HG03521 (cell line): ENCODE results near the gene SDCBP2.

Source experiments
- ATAC-seq: cut with Tn5 transposase; IDR thresholded peaks from one replicate; pipeline ENCODE4 v1.9.1; 2021; ENCODE audit warnings: mild to moderate bottlenecking, moderate library complexity; ENCODE audit not compliant: unreplicated experiment

Gene SDCBP2

DNA sequence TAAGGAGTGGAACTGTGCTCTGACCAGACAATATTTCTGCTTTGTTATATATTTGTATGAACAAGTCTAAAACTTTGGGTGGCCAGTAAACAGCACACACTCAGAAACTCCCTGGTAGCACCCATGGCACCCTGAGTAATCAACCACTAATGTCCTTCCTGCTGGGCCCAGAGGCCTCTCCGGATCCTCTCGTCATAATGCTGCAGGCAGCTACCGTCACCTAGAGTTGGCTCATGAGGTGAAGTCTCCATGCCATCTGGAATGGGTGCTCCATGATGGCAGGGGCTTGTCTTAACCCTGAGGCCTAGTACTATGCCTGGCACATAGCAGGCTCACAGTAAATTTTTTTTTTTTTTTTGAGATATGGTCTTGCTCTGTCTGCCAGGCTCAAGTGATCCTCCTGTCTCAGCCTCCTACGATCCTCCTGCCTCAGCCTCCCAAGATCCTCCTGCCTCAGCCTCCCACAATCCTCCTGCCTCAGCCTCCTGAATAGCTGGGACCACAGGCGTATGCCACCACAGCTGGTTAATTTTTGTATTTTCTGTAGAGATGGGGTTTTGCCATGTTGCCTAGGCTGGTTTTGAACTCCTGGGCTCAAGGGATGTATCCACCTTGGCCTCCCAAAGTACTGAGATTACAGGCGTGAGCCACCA lies 3.0 kb upstream of the SDCBP2 start:
- ATAC-seq = no peak

DNA sequence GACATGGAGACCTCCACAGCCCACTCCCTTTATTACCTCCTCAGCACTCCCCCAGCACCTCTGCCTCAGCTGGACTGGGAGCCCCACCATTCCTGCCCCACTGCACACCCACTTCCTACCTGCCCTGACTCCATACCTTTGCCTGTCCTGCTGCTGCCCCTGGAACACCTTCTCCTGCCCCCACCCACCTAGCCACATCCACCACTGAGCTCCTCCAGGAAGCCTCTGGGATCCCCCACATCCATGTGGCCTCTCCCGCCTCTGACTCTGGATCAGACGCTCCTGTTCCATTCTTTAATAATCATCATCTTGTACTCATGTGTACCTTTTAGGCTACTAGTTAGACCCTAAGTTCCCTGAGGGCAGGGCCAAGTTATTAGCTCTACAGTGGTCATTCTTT lies 2.2 kb upstream of the SDCBP2 start:
- ATAC-seq = no peak

DNA sequence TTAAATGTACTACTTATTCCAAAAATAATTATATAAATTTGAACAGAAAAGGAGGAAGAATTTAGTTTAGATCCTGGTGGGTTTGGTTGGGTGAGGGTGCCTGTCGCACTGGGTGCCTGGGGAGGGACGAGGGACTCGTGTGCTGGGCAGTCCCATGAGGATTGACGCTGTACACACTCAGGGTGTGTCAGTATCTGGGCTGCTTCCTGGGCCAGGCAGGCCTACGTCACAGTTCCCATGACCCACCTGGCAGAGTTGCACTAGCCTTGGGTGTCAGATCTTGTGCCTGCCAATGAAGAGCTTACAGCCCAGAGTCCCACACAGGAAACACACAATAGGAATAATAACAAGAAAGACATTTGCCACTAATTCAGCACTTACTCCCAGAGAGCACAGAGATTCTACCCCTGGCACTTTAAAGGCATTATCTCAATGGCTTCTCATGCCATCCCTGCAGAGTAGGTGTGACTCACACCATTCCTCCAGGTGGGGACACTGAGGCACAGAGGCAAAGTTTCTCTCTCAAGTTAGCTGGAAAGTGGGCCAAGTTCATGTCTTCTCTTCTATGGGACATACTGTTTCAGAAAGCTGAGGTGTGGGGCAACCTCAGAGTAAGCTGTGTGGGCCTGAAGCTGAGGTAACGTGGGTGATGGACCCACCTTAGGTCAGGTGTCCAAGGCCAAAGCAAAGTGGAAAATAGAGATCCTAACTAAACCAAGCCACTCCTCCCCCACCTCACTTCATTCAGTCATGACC lies 1.3 kb upstream of the SDCBP2 start:
- ATAC-seq = no peak

DNA sequence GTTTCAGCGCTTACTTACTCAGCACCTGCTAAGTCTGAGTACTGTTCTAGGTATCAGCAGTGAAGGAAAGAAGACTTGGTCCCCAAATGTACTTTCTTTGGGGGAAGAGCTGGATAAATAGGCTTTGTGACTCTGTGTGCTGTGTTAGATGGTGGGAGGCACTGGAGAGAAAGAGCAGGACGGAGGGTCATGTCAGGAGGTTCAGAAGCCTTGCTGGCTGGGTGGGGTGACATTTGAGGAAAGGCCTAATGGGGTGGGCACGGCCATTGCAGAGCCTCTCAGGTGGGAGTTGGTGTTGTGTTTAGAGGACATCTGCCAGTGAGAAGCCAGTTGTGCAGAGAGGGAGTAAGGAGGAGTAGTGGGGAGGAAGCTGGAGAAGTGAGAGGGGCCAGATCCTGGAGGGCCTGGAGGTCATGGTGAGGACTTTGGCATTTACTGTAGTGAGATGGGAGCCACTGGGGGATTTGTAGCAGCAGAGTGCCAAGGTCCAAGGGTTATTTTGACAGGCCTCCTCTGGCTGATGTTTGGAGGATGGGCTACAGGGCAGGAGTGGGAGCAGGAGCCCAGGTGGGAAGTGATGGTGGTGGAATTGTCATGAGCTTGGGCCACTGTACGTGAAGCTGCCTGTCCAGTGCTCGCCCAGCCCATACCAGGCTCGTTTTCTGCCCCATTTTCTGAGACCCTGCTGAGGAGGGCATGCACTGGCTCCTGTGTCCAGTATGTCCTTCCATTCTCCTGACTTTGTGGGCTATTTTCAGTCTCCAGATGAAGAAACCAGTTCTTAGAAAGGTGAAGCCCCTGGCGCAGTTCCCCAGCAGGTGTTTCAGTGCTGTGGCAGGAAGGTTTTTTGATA lies 886 bp downstream of the SDCBP2 start:
- ATAC-seq = no peak

DNA sequence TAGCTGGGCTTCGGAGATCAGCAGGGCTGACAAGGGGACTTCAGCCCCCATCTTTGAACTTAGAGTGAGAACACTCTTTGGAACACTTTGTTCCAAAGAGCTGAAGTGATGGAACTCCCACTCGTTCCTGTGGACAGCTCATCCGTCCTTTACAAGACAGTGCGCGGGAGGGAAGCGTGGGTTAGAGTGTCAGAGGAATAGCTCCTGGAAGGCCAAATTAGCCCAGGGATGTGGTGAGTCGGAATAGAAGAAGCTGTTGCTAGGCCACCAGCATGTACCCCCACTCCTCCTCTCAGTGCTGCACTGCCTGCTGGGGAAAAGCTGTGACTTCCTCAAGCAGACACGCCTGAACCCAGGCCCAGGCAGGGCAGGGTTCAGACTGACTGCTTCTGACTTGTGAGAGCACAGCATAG lies 1.7 kb downstream of the SDCBP2 start:
- no peak for ATAC-seq

DNA sequence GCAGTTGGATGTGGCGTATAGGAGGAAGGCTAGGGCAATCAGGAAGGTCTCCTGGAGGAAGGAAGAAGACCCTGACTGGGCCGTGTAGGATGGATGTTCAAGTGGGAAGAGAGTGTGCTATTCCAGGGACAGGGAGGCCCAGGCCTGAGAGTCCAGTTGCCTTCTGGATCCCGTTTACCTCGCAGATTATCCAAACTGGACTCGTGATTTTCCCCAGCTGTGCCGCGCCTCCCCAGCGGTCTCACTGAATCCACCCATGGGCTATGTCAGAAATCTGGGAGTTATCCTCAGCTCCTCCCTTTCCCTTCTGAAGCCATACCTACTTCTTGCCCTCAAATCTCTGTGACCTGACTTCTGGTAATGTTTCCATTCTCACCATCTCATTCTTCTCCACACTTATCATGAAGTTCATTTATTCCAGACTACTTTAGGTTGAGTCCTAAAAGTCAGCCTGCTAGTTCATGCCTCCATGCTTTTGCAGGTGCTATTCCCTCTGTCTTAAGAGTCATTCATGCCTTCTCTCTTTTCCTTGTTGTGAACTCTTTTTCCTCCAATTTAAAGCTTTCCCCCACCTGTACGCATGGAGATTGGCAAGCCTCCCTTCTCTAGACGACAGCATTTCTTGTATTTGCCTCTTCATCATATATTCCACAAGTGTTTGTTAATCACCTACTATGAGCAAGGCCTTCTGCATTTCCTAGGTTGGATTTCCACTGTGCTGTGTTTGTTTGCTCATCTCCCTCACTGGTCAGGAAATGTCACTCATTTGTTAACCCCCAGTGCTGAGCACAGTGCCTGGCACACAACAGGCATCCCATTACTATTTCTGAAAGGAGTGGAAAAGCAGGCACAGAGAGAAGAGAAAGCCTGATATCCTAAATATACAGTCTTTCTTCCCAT lies 2.7 kb downstream of the SDCBP2 start:
- no peak for ATAC-seq

DNA sequence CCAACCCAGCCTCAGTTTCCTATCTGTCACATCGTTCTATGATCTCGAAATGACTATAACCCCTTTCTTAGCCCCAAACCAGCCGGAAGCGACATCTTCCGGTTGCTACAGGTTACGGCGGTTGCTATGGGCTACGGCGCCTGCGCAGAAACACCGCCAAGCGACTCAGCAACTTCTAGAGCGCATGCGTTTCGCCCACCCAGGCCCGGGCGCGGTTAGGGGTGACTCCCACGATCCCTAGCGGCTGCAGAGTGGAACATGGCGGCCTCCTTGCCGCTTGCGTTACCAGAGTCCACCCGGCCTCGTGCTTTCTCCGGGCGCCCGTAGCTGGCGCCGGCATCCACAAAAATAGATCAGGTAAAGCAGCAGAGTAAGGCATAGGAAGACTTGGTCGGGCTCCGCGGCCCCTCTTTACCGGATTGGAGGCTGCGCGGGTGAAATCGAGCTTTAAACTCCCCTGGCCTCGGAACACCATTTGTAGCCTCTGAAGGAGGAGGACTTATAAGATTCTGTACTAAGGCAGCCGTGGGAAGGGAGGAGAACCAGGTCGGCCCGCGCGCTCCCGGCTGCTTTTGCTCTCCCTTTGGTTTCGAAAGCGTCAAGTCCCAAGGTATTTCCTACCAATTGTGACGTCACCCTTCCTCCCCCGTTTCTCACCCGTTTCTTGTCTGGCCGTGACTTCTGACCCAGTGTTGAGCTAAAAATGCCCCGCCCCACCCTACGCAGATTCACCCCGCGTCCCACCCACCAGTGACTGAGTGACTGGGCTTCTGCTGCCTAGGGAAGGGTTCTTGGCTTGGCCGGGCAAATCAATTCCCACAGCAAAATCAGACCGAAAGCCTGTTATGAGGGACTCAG lies 3.5 kb downstream of the SDCBP2 start:
- peak; percentile 78 for ATAC-seq

DNA sequence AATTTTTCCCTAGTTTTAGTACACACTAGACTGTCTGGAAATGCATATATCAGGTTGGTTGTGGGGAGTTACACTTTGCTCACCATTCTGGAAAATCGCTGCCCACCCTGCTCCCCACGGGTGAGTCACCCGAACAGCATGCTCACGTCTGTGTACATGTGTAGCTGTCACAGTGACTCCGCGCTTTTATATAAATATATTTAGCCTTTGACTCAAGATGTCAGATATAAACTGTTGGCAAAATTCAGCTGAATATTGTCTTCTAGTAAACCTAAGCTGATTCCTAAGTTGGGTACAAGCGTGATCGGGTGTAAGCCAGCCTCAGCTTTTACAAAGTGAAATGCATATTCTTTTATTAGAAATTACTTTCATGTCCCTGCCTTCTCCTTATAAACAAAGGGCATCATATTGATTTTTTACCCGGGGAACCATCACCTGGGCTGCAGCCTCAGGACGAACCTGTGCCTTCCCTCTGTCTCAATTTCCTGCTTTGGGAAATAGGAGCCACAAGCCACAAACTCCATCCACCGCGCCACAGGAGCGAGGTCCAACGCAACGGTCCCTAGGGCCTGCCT lies 4.3 kb downstream of the SDCBP2 start:
- no peak for ATAC-seq

DNA sequence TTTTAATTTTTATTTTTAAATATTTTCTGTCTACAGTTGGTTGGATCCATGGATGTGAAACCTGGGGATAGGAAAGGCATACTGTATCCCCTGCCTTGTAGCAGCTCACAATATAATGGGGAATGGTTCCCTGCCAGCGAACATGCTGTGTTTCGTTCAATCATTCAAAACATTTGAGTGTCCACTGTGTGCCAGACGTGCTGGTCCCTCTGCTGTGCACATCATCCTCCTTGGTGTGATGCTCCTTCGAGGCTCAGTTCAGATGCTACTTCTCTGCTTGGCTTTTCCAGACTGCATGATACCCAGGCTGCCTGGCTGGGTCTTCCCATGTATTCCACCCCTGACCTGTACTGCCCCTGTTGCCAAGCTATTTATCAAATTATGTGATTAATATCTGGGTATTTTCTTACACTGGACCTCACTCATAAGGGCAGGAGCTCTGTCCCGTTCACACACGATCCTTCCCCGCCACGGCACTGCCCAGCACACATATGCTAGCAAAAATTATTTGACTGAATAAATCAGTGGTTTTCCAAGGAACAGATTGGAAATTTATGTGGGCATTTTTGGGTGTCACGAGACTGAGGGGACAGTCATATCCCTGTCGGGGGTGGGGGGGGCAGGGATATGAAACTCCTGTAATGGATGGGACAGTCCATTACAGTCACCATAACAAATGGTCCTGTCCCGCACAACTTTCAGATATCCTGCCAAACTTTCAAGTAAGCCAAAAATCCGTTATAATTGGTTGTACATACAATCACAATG lies 4.9 kb downstream of the SDCBP2 start:
- no peak for ATAC-seq

DNA sequence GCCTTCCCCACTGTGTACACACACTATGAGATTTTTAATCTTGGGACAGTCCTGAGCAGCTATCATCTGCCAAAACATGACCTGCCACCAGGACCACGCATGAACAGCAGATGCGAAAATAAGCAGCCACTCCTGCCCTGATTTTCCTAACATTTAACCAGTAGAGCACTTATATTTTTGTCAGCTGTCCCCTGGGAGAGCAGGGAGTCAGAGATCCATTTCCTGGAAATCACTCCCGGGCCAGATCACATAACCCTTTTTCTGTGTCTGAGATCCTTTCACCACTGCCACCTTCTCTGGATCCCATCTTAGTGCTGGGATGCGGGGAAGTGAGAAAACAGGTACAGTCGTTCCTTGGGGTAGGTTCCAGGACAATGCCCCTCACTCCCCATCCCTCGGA lies 5.7 kb downstream of the SDCBP2 start:
- no peak for ATAC-seq

DNA sequence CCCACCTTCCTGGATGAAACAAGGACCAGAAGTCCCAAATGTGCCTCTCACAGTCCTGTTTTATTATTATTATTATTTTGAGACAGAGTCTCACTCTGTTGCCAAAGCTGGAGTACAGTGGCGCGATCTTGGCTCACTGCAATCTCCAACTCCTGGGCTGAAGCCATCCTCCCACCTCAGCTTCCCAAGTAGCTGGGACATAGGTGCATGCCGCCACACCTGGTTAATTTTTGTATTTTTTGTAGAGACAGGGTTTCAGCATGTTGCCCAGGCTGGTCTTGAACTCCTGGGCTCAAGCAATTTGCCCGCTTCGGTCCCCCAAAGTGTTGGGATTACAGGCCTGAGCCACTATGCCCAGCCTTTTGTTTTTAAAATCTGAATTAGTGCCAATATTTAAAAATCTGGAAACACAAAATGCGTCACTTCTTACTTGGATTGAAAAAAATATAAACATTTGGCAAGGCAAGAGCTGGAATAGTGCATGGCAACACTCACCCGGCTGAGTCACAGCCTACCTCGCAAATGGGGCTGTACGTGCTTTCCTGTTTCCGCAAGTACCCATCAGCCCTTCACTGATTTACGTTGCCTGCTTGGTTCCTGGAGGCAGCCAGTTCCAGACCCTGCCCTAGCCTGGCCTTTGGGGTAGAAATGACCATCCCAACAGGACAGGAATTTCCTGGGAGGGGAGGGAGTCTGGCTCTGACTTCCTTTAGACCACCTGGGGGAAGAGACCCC lies 6.3 kb downstream of the SDCBP2 start:
- ATAC-seq = no peak

DNA sequence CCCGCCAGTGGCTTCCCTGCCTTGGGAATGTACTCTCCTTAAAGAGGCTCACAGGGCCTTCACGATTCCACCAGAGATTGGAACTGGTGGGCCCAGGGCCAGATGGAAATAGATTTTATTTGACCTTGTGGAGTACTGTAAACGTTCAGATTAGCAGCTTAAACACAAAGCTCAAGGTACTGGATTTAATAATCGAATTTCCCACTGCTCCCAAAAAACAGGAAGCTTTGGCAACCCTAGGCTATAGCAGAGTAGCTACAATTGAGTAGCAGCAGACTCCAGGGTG lies 7.3 kb downstream of the SDCBP2 start:
- no peak for ATAC-seq

DNA sequence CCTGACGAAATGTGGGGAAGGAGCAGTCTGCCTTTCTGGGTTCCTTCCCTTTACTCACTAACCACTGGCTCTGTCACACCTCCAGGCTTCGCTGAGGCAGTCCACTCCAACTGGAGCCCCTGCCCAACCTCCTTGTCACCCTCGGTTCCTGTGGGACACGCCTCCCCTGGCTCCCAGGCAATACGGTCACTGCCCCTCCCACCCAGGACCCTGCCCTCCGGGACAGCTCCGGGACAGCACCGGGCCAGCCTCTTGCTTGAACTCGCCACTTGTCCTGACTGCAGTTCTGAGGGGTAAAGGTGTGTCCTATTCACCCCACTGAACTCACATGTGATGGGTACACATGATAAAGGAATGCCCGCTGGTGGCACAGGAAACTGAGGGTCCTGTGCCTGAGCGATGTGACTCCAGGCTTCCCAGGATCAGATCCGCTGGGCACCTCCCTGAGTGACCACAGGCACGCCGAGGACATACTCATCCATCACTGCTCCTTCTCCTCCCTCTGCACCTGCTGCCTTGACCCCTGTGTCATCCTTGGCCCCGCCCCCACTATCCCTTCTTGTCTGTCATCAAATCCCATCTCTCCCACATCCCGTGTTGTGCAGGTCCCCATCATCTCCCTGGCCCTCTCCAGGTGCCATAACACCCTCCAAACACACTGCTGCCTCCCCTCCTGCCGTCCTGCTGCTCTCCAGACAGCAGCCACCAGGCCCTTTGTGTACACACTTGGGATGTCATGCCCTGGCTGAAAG lies 7.9 kb downstream of the SDCBP2 start:
- ATAC-seq = no peak

DNA sequence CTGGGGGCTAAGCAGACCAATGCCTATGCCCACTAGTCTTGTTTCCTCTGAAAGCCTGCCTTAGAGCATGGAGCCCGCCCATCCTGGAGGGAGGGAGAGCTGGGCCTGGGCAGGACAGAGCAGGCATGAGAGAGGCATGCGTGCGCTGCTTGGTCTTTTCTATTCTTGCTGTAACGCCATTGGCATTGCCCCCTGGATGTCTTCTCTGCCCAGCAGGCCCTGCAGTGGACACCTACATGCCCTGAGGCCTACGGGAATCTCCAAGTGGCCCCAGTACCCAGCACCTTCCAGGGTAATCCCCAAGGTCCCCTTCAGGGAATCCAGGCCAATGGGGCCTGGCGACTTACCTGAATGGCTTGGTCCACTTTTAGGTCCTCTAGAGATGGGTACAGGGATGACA lies 8.9 kb downstream of the SDCBP2 start:
- ATAC-seq = no peak

DNA sequence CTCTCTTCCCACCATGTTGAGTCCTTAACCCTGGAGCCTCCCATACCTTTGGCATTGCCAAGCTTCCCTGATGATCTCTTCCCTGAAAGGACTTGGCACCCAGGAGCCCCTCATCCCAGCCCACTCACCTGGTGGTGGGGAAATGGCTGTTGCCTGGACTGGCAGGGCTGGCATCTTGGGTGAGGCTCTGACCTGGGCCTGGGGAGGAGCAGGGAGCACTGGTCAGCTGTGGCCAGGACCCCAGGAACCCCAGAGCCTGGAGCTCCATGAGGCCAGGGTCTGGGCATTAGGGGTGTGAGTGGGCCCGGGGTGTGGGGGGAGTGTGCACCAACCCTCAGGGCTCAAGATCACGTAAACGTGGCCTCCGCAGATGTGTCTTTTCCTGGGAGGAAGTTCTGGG lies 9.5 kb downstream of the SDCBP2 start:
- ATAC-seq = no peak

DNA sequence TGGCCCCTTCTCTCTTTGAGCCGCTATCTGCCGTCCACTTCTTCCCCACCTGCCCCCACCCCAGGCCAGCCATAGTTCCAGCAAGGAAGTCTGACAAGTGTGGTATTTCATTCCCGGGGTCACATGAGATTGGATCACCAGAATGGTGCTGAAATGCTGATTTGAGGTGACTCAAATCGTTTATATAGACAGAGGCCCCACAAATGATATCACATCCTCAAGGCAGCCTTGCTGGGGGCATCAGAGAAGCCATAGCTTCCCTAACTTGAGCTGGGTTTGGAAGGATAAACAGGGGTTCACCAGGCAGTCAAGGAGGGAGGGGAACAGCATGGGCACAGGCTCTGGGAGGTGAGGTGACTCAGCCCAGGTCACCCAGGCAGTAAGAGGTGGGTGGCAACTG lies 9.9 kb downstream of the SDCBP2 start:
- no peak for ATAC-seq

DNA sequence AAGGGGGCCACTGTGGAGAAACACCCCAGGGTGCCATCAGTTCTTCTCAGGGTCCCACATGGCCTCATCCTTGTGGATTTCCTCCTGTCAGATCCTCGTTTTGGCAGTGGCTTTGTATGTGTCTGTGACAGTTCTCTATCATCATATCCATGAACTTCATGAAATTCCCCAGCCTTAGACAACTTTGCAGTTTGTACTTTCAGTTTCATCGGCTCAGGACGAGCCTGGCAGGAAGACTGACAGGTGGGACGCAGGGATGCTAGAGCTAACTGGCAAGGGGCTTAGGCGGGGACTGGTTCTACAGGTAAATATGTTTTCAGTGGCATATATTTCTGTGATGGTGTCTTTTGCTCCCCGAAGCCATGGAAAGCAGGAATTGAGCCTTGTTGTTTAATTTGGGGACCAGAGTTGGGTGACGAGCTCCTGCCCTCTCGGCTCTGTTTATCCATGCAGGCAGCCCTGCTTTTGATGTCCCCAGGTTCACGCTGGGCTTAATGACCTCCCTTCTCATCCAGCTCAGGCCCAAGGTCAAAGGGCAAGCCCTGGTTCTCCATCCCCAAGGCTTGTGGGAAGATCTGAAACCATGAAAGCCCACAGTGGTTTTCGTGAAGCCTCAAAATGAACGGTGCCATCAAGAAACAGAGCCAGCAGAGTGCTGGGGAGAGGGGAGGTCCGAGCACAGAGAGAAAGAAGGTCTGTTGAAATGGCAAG lies 11.2 kb downstream of the SDCBP2 start:
- no peak for ATAC-seq
